NCI-H146 treated with DMSO at 0.1 percent for 48 hours (cell line): Measurements from ENCODE around the gene OSBPL3.
"Not testable (repeated sequence)": the region's sequence is repeated elsewhere in the genome, so short reads cannot be mapped to it uniquely, and the experiment has no call there.

Experiments used
- DNase-seq: peaks from one replicate; lab custom pipeline; 2025; ENCODE audit not compliant: unreplicated experiment; lab: John Stamatoyannopoulos, UW

Gene OSBPL3

GRCh38 chr7:24923172-24923865 lies 56.7 kb downstream of the OSBPL3 start:
- no peak for DNase-seq

GRCh38 chr7:24922099-24922773 lies 57.7 kb downstream of the OSBPL3 start:
- no peak for DNase-seq

- no peak for DNase-seq
These were observed 58.7 kb downstream of the OSBPL3 start for GRCh38 chr7:24921362-24921679.

- DNase-seq = no peak
These were observed 59.3 kb downstream of the OSBPL3 start for GRCh38 chr7:24920451-24921361.

- DNase-seq = peak; percentile 44
These were observed 62.3 kb downstream of the OSBPL3 start for GRCh38 chr7:24917510-24918239.

GRCh38 chr7:24916463-24917040 lies 63.4 kb downstream of the OSBPL3 start:
- no peak for DNase-seq

GRCh38 chr7:24914465-24914859 lies 65.5 kb downstream of the OSBPL3 start:
- DNase-seq = no peak

GRCh38 chr7:24913801-24914464 lies 66.0 kb downstream of the OSBPL3 start:
- no peak for DNase-seq

GRCh38 chr7:24912874-24913514 lies 67.0 kb downstream of the OSBPL3 start:
- DNase-seq = no peak

GRCh38 chr7:24912424-24912823 lies 67.6 kb downstream of the OSBPL3 start:
- DNase-seq = no peak

GRCh38 chr7:24911213-24911603 lies 68.8 kb downstream of the OSBPL3 start:
- no peak for DNase-seq

GRCh38 chr7:24910551-24911212 lies 69.3 kb downstream of the OSBPL3 start:
- DNase-seq = no peak

- no peak for DNase-seq
These were observed 71.3 kb downstream of the OSBPL3 start for GRCh38 chr7:24908727-24909126.

- no peak for DNase-seq
These were observed 71.8 kb downstream of the OSBPL3 start for GRCh38 chr7:24908166-24908565.

- DNase-seq = no peak
These were observed 72.6 kb downstream of the OSBPL3 start for GRCh38 chr7:24907311-24907886.

- DNase-seq = no peak
These were observed 73.8 kb downstream of the OSBPL3 start for GRCh38 chr7:24905996-24906770.

GRCh38 chr7:24903992-24904391 lies 76.0 kb downstream of the OSBPL3 start:
- not testable (repeated sequence) for DNase-seq

GRCh38 chr7:24903559-24903958 lies 76.4 kb downstream of the OSBPL3 start:
- no peak for DNase-seq
